Activated CD8-positive, alpha-beta memory T cell treated with anti-CD3 and anti-CD28 coated beads, Interleukin-2, amount 50 U/mL, for 4 hours (primary cell): ENCODE measurements around the gene RASSF4.

ENCODE experiments used
- DNase-seq: peaks from one replicate; pipeline ENCODE4 v3.0.0-alpha.2; 2020

The RASSF4 gene

DNA sequence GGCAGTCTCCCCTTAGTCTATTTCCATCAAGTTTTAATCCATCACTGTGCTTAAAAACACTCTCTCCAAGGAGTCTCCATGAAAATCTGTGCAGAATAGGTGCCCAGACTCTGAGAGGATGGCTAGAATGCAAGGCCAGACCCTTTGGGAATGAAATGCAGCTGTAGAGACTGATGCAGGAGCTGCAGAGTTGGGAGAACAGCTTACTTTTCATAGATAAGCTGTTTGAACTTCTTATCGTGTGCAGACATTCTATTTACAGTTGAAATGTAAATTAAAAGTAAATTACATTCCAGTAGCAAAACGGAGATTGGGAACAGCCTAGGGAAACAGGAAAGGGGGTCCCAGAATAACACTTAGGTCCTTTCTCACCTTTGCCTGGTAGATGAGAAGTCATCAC, 56.0 kb downstream of the RASSF4 start:
- DNase-seq: no peak

DNA sequence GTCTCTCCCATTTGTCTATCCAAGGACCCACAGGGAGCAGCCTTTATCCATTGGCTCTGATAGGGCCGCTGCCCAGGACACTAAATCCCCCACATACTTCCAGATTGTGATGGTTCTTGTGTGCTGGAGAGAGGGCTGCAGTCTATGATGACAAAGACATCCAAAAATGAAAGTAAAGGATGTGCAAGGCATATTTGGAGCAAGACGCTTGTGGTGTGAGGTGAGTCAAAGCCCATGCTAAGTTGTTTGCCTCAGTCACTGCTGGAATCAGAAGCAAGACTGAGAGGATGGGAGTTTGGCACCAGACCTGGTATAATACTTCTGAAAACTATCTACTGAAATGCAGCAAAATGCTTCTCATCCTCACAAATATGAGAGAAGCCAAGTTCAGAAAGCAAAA, 63.8 kb downstream of the RASSF4 start:
- no peak for DNase-seq

DNA sequence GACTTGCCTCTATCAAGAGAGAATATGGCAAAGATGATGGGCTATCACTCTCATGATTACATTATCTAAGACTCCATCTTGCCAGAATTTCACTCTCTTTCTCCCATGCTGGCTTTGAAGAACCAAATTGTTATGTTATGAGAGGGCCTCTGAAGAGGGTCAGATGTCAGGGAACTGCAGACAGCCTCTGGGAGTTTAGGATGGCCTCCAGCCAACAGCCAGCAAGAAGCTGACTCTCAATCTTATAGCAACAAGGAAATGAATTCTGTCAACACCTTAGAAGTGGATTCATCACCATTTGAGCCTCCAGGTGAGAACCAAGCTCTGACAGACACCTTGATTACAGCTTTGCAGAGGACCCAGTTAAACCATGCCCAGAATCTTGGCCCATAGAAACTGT, 74.7 kb downstream of the RASSF4 start:
- no peak for DNase-seq

DNA sequence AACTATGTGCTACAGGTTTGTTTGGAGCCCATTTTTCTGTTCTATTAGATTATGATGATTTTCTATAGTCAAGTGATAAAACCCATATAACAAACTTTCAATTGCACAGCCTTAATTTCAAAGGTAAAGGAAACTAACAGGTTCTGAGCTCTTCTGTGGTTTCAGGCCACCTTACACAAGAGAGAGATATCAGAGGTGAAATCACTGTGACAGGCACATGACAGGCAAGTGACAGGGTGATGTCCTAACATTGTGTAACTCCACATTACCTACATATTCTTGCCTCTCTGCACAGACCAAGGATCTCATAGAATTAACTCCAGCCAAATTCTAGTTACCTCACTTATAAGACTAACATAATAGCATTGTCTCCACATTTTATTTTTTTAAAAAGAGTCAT, 76.1 kb downstream of the RASSF4 start:
- no peak for DNase-seq

DNA sequence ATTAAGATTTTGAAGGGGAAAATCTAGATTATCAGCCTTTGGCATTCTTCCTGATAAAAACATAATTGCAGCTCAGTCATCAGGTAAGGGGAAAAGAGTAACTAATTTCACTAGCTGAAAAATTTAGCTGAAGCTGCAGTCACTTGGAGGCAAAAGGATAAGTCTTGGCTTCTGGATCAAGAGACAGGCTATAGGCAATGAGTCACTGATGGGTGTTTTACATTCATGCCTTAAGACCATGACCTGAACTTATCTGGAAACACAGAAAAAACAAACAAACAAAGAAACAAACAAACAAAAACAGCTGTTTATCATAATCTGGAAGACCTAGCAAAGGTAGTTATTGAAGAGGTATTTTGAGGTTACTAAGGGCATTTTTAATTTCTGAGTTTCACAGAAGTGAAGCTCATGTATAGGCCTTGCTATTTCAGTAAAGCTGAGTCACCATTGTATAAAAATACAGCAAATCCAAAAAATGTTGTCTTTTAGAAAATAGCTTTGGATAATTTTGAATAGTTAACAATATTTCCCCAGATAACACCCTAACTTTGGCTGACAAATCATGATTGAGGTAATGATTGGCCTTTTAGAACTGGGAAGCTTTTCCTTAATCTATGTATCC, 81.4 kb downstream of the RASSF4 start:
- DNase-seq: no peak

DNA sequence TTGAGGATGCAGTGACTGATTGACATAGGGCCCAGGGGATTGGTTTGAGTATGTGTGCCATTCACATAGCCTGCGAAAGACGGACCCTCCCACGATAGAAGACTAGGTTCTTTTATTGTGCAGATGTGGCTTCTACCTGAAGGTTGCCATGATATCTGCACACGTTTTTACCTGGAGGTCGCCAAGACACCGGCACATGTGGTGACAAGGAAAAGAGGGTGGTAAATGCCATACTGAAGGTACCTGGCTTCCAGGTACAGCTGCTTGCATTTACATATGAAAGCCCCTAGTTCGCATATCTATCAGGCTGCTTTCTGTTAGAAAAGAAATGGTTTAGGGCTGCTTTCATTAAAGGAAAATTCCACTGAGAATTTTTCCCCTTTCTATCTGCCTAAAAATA, 84.7 kb downstream of the RASSF4 start:
- DNase-seq: no peak
